HG03159 (cell line): ENCODE data around the gene KIAA0513.

Experiments used
- ATAC-seq: cut with Tn5 transposase; IDR thresholded peaks from one replicate; pipeline ENCODE4 v1.9.1; 2021; ENCODE audit warnings: mild to moderate bottlenecking, moderate library complexity; ENCODE audit not compliant: unreplicated experiment

KIAA0513 gene

GRCh38 chr16:85004587-85005205, 22.9 kb upstream of the KIAA0513 start:
- no peak for ATAC-seq

GRCh38 chr16:85005285-85006069, 22.1 kb upstream of the KIAA0513 start:
- no peak for ATAC-seq

DNA sequence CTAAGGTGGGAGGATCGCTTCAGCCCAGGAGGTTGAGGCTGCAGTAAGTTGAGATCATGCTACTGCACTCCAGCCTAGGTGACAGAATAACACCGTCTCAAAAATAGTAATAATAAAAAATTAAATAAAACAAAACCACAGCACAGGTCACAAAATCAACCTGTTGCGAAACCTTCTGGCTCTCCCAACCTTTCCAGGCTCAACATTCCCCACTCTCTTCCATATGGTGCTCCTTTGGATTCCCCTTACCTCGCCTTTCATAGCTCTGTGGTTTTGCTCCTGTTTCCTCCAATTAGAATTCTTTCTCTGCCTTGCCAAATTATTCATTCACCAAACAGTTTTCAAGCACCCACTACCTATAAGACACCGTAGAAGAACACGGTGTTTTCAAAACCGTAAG, 21.0 kb upstream of the KIAA0513 start:
- no peak for ATAC-seq

- ATAC-seq: no peak
Measured at GRCh38 chr16:85007496-85008214, 19.9 kb upstream of the KIAA0513 start.

DNA sequence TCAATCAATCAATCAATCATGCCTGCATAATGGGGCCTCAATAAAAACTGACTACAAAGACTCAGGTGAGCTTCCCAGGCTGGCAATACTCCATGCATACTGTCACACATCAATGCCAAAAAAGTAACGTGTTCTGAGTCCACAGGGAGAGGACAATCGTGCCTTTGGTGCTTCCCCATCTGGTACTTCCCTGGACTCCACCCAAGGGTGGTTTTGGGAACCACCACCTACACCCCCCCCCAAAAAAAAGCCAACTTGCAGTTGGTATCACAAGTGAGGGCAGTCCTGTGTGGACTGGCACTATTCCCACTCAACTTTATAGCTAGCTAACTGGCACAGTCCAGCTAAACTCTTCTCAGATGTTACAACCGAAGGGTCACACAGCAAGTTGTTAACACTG, 19.3 kb upstream of the KIAA0513 start:
- no peak for ATAC-seq

DNA sequence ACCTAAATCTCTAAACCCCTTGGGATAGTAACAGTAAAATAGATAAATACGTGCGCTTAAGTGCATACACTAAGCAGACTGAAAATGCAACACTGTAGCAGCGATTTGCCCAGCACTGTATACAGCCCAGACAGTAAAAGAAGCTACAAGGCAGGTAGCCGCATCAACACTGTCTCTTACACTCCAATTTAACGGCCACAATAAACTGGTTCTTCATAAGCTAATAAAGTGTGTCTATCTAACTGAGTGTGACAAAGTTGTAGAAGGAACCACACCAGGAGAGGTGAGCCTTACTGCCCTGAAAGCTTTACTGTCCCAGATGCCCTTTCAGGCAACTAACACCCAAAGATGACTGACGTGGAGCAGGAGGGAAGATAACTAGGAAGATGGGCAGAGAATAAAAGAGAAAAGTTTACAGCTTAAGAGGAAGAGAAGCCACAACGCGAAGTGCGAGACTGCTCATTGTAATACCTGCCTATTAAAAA, 17.1 kb upstream of the KIAA0513 start:
- ATAC-seq: no peak

DNA sequence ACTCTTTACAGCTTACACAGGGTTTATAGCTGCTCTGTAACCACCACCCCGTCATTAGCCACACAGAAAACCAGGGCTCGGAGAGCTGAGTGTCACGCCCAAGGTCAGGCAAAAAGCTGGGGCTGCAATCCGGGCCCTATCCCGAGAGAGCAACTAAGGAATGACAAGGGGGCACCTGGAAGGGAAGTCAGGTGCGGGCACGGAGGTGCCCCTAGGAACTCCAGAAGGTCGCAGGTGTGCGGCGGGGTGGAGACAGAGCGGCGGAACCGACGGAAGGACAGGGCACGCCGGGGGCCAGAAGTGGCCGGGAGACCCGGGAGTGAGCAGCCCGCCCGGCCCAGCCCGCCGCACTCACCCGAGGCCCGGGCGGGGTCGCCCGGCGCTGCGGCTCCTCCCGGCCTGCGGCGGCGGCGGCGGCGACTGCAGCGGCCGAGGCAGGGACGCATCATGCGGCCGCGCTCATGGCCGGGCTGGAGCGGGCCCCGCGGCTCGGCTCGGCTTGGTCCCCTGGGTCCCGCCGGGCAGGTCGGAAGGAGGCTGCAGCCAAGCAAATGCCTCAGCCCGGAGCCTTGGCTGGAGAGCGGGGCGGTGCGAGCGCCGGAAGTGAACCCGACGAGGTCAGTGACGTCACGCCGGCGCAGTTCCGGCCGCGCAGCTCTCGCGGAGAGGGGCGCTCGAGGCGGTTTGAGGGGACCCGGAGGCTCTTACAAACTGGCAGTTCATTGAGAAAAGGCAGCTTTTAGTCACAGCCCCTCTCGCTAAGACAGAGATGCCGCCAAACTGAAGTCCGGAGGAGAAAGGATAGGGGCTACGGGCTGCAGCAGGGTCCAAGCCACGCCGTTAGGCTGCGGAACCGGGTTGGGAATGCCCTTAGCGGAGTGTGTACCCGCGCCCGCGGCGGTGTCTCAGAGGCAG, 16.4 kb upstream of the KIAA0513 start, which contains the start of gene ZDHHC7:
ZDHHC7 (minus strand) TSS at position 605 of the 915 bp plus-strand sequence. CDS start 20,917 bp downstream, outside the sequence.
- ATAC-seq: peak; percentile 88

DNA sequence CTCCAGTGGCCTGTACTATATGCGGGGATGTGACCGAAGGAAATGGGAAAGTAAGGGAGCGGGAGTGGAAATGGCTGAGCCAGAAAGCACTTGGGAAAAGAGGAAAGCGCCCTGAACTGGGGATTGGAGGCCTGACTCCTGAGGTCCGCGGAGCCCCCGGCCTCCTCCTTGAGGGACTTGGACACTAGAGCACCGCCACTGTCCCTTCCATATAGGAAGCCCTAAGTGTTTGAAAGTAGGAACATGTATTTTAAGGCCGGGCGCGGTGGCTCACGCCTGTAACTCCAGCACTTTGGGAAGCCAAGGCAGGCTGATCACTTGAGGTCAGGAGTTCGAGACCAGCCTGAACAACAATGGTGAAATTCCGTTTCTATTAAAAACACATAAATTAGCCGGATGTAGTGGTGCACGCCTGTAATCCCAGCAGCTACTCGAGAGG, 15.7 kb upstream of the KIAA0513 start:
- no peak for ATAC-seq

GRCh38 chr16:85014311-85014710, 13.3 kb upstream of the KIAA0513 start:
- no peak for ATAC-seq

- ATAC-seq: no peak
Measured at GRCh38 chr16:85015481-85016187, 12.0 kb upstream of the KIAA0513 start.

- ATAC-seq: peak; percentile 74
Measured at GRCh38 chr16:85017151-85017550, 10.4 kb upstream of the KIAA0513 start.

- no peak for ATAC-seq
Measured at GRCh38 chr16:85017633-85018032, 10.0 kb upstream of the KIAA0513 start.

GRCh38 chr16:85018529-85019236, 8.9 kb upstream of the KIAA0513 start:
- ATAC-seq: no peak

DNA sequence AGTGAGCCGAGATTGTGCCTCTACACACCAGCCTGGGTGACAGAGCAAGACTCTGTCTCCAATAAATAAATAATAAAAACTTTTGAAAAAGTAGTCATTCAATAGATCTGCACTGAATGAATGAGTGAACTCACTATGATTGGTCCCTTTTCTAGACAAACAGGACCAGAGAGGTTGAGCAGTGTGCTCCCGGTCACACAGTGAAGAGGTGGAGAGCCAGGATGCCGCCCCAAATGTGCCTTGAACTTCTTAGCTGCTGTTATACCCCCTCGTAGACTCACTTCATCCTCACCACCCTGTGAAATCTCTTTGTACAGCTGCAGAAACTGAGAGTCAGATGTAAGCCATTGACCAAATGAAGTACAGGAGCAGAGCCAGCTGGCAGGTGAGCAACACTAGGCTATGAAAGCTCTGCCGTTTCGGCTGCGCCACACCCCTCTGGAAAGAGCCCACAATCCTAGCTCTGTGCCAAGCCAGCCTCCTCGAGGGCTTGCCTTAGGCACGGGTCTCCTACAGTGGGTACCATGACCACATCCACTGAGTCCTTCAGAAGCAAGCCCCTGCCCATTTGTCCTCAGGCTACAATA, 7.8 kb upstream of the KIAA0513 start:
- no peak for ATAC-seq

DNA sequence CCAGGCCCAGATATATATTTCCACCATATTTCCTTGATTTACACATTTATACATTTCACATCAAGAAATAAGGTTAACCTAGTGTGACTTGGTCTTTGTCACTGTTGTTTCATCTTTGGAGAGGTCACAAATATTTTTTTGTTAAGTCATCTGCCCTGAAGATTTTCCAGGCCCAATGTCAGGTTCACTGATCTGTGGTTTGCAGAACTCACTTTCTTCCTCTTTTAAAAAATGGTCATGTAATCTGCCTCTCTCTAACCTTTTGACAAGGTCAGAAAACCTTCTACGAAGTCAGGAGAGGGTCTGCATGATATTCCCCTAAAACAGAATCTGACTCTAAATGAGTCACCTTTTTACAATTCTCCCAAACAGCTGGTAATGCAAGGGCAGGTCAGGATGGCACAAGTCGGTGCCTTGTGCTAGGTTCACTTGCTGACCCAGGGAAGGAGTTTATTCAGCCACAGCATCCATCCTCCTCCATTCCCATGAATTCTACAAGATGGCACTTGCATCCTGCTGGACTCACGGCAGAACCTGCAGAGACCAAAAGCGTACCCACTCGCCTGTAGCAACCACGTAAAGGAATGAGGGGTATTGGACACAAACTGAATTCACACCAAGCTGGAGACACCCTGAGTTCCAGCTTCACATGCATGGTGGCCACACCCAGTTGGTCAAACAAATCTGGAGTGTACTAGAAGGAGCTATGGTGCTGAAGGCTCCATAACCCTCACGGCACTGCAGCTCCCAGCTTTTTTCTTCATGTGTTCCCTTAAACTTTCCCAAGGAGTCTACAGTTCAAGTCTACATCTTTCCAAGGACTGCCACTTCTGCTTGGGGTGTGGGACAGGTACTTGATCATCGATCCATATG, 1.6 kb upstream of the KIAA0513 start:
- ATAC-seq: no peak

DNA sequence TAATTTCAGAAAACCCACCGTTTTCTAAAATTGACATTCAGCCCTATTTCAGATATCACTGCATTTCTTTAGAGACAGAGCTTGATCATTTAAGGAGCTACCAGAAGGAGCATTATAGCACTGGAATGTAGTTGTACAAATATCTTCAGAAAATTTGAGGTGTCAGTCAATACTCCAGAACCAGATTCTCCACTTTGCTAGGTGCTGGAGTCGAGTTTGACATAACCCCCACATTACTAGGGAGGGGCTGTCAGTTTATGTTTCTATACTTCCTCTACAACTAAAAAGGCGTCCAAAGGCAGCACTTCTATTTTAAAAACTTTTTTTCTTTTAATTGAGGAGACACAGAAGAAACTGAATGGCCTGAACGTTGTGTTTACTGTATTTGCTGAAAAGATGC, 892 bp upstream of the KIAA0513 start:
- ATAC-seq: no peak

GRCh38 chr16:85027958-85028684, 526 bp downstream of the KIAA0513 start:
- ATAC-seq: peak; percentile 7
